Breast epithelium (tissue), 3 donors: ENCODE results near the gene GLIS1.

ENCODE experiments used
- CTCF ChIP-seq, 3 donors: fragments of 450-650 bp; IDR thresholded peaks; one replicate each; pipeline ENCODE4 v1.5.1; 2016 to 2017; ENCODE audit warnings: antibody characterized with exemption in 3 of 3, mild to moderate bottlenecking in 3 of 3, moderate library complexity in 3 of 3
- POLR2AphosphoS5 ChIP-seq, 3 donors: sonication (generic); formaldehyde crosslinking; IDR thresholded peaks; one replicate each; pipeline ENCODE4 v1.6.1; 2017; ENCODE audit warnings: antibody characterized with exemption in 3 of 3

GRCh38 chr1:53517109-53517508 lies 221.9 kb downstream of the GLIS1 start:
- TF ChIP-seq CTCF (IDR thresholded peaks at IDR 0.05) (no peak), POLR2AphosphoS5 (IDR thresholded peaks at IDR 0.05) (no peak)
